HepG2 (cell line): Measurements from ENCODE around the gene B9D2. TPM values are rescaled to one million over a fixed set of nuclear protein-coding genes. Genes with fewer than 3 reads are reported as not detected.
A peak's percentile ranks its signal among the peaks of the same experiment; 100 is the strongest.

Experiments
- ATAC-seq: fragments of 200-7000 bp; cut with Tn5 transposase; 3 replicates; pipeline ENCODE4 v1.9.1; 2020; ENCODE audit warnings: mild to moderate bottlenecking, moderate library complexity
- BruUV-seq: library from RNA; stranded (reverse); fragments of 400-500 nt; replicated peaks from 2 replicates; lab custom pipeline; 2021; lab: Mats Ljungman, UMichigan
- CTCF ChIA-PET: fragments of 300-600 bp; formaldehyde crosslinking; extraction: SDS; loops from one replicate; lab custom pipeline; 2021; ENCODE audit warnings: low total read pairs, inconsistent platforms, low intra/inter-chr PET ratio; lab: Yijun Ruan, JAX
- POLR2A ChIA-PET: fragments of 350-600 bp; sonication (Branson Sonifier 250); formaldehyde crosslinking; loops from one replicate; lab custom pipeline; 2020; ENCODE audit warnings: antibody characterized with exemption, inconsistent platforms; lab: Yijun Ruan, JAX
- DNase-seq: peaks from one replicate; pipeline ENCODE4 v3.0.0-alpha.2; 2015; ENCODE audit warnings: low spot score
- FAIRE-seq: peaks from 3 replicates; lab custom pipeline; 2011; peaks lifted over from hg19 to GRCh38; lab: Jason Lieb, UNC
- H2AFZ ChIP-seq: one replicate; pipeline ENCODE4 v1.6.1; 2011; ENCODE audit warnings: low read length, inconsistent platforms
- H3K27ac ChIP-seq: fragments of 300-600 bp; 3 replicates; pipeline ENCODE4 v1.8.0; 2011; ENCODE audit warnings: mixed run types, mild to moderate bottlenecking, mixed read lengths, low read length, inconsistent platforms; ENCODE audit not compliant: insufficient read depth; ENCODE audit errors: extremely low read length
- H3K27me3 ChIP-seq, 2 experiments: fragments of 200-600 bp in 1 of 2; 2 replicates in 1 of 2; 3 replicates in 1 of 2; pipeline versions ENCODE4 v1.6.0 to v1.8.0; 2011; ENCODE audit warnings: low read length in 2 of 2, mild to moderate bottlenecking in 2 of 2, moderate library complexity in 2 of 2, inconsistent platforms in 1 of 2; ENCODE audit not compliant: insufficient read depth in 2 of 2, control insufficient read depth in 1 of 2
- H3K36me3 ChIP-seq, 2 experiments: fragments of 200-600 bp in 1 of 2; replicated peaks in 1 of 2; 2 replicates in 1 of 2; 3 replicates in 1 of 2; pipeline versions ENCODE4 v1.5.1 to v1.8.0; 2011; ENCODE audit warnings: low read length in 2 of 2, inconsistent platforms in 1 of 2; ENCODE audit not compliant: insufficient read depth in 2 of 2, control insufficient read depth in 1 of 2
- H3K4me1 ChIP-seq: 2 replicates; pipeline ENCODE4 v1.5.1; 2012; ENCODE audit warnings: low read length, inconsistent platforms; ENCODE audit not compliant: insufficient read depth
- H3K4me2 ChIP-seq: 2 replicates; pipeline ENCODE4 v1.6.0; 2011; ENCODE audit warnings: low read depth, low read length, inconsistent platforms
- H3K4me3 ChIP-seq, 3 experiments: fragments of 200-600 bp in 1 of 3; sonication (generic), shearing (Covaris generic) in 1 of 3; replicated peaks in 1 of 3; 2 replicates each; pipeline ENCODE4 v1.5.1; 2011 to 2016; ENCODE audit warnings: low read length in 3 of 3, inconsistent platforms in 2 of 3, low read depth in 2 of 3, mild to moderate bottlenecking in 2 of 3, control low read depth in 1 of 3, mixed read lengths in 1 of 3; ENCODE audit not compliant: insufficient read depth in 1 of 3
- H3K79me2 ChIP-seq: one replicate; pipeline ENCODE4 v1.6.1; 2011; ENCODE audit warnings: low read length, inconsistent platforms; ENCODE audit not compliant: insufficient read depth
- H3K9ac ChIP-seq: 2 replicates; pipeline ENCODE4 v1.6.0; 2011; ENCODE audit warnings: mild to moderate bottlenecking, low read depth, low read length, inconsistent platforms; ENCODE audit not compliant: insufficient read depth
- H3K9me3 ChIP-seq: 2 replicates; pipeline ENCODE4 v1.5.1; 2012; ENCODE audit warnings: mild to moderate bottlenecking, low read length
- H4K20me1 ChIP-seq: 2 replicates; pipeline ENCODE4 v1.6.0; 2011; ENCODE audit warnings: inconsistent platforms, mild to moderate bottlenecking, low read length, moderate library complexity; ENCODE audit not compliant: insufficient read depth
- EHMT2 ChIP-seq: fragments of 200-600 bp; sonication (generic); IDR thresholded peaks from 2 replicates; pipeline ENCODE4 v1.7.0; 2017; ENCODE audit warnings: antibody characterized with exemption, low read depth, low read length, borderline replicate concordance
- KLF16 ChIP-seq, 2 experiments: sonication (generic) in 1 of 2; formaldehyde crosslinking in 1 of 2; IDR thresholded peaks; 2 replicates each; pipeline versions ENCODE4 v1.6.1 to v1.8.0; 2016 to 2023; ENCODE audit warnings: missing genetic modification reagents in 2 of 2, missing compliant biosample characterization in 1 of 2
- KLF6 ChIP-seq: IDR thresholded peaks from 2 replicates; pipeline ENCODE4 v1.8.0; 2016; ENCODE audit warnings: missing biosample characterization, missing genetic modification reagents
- MEF2D ChIP-seq: sonication (generic); formaldehyde crosslinking; IDR thresholded peaks from 2 replicates; pipeline ENCODE4 v1.5.1; 2020; ENCODE audit warnings: mild to moderate bottlenecking, missing genetic modification reagents
- PTBP1 ChIP-seq: fragments of 200-400 bp; formaldehyde crosslinking; IDR thresholded peaks from 2 replicates; pipeline ENCODE4 v1.6.1; 2018; ENCODE audit warnings: low read length, low read depth; ENCODE audit not compliant: poor library complexity, severe bottlenecking
- SOX13 ChIP-seq, 3 experiments: fragments of 450-650 bp in 1 of 3; sonication (generic) in 1 of 3; formaldehyde crosslinking in 1 of 3; IDR thresholded peaks in 2 of 3; conservative IDR thresholded peaks in 1 of 3; 2 replicates each; pipeline versions ENCODE4 v1.5.0 to v1.6.1; 2016 to 2020; ENCODE audit warnings: antibody characterized with exemption in 1 of 3, mild to moderate bottlenecking in 1 of 3, missing compliant biosample characterization in 1 of 3, missing genetic modification reagents in 1 of 3, moderate library complexity in 1 of 3
- SRY ChIP-seq: sonication (generic); formaldehyde crosslinking; IDR thresholded peaks from 2 replicates; pipeline ENCODE4 v1.8.0; 2022; ENCODE audit warnings: mild to moderate bottlenecking, missing genetic modification reagents
- STAT5B ChIP-seq: sonication (generic); formaldehyde crosslinking; IDR thresholded peaks from 2 replicates; pipeline ENCODE4 v1.4.0; 2020; ENCODE audit warnings: missing genetic modification reagents
- ZBTB38 ChIP-seq: sonication (generic); formaldehyde crosslinking; IDR thresholded peaks from 2 replicates; pipeline ENCODE4 v1.5.1; 2020; ENCODE audit warnings: mild to moderate bottlenecking, missing genetic modification reagents
- WGBS: methylation state at CpG from one replicate; pipeline ENCODE4 v1.1.6; 2017; ENCODE audit warnings: low lambda C conversion rate; 5-methylcytosine and 5-hydroxymethylcytosine counted together
- in situ Hi-C: cut with HindIII; loops from 2 replicates; pipeline ENCODE4 v1.10.0; 2017; ENCODE audit warnings: low pct_unique_long_range_greater_than_20kb; ENCODE audit not compliant: extremely low pct_ligation_motif_present
- intact Hi-C: fragments of 100-400 bp; cut with micrococcal nuclease; formaldehyde crosslinking; loops from one replicate; pipeline ENCODE4 v1.10.0; 2022; ENCODE audit not compliant: unreplicated experiment
- polyA plus RNA-seq, 8 experiments: library from polyadenylated mRNA; depleted of rRNA in 3 of 8; stranded (reverse) in 7 of 8; unstranded in 1 of 8; fragments of >200 nt; fragmentation: Illumina TruSeq in 4 of 8; extraction: Trizol in 4 of 8; gene quantifications; 2 replicates each; pipeline versions ENCODE4 v1.2.1 to v1.2.3, GENCODE V29; 2011 to 2016; ENCODE audit warnings: low read depth in 4 of 8, missing spikeins in 1 of 8, mixed read lengths in 1 of 8; ENCODE audit not compliant: insufficient read depth in 1 of 8
- total RNA-seq, 5 experiments: library from RNA; depleted of rRNA; stranded (reverse); fragments of >200 nt; fragmentation: Illumina TruSeq; extraction: Trizol; gene quantifications; 2 replicates each; pipeline ENCODE4 v1.2.3, GENCODE V29; 2016; ENCODE audit warnings: low read depth in 1 of 5
- TF ChIP-seq, protein P1 (sequence below): sonication (generic); formaldehyde crosslinking; IDR thresholded peaks from 2 replicates; pipeline ENCODE4 v1.5.0; 2020; ENCODE audit warnings: missing genetic modification reagents
- TF ChIP-seq, protein P2 (sequence below): IDR thresholded peaks from 2 replicates; pipeline ENCODE4 v1.6.1; 2016; ENCODE audit warnings: missing compliant biosample characterization, missing genetic modification reagents, borderline replicate concordance

Gene B9D2
- total and polyA plus RNA-seq, 2 of the 13 experiments (the other 11 are each of a cell fraction or from before 2014, with no cell fraction given), result 3.1 to 4.4 TPM

DNA sequence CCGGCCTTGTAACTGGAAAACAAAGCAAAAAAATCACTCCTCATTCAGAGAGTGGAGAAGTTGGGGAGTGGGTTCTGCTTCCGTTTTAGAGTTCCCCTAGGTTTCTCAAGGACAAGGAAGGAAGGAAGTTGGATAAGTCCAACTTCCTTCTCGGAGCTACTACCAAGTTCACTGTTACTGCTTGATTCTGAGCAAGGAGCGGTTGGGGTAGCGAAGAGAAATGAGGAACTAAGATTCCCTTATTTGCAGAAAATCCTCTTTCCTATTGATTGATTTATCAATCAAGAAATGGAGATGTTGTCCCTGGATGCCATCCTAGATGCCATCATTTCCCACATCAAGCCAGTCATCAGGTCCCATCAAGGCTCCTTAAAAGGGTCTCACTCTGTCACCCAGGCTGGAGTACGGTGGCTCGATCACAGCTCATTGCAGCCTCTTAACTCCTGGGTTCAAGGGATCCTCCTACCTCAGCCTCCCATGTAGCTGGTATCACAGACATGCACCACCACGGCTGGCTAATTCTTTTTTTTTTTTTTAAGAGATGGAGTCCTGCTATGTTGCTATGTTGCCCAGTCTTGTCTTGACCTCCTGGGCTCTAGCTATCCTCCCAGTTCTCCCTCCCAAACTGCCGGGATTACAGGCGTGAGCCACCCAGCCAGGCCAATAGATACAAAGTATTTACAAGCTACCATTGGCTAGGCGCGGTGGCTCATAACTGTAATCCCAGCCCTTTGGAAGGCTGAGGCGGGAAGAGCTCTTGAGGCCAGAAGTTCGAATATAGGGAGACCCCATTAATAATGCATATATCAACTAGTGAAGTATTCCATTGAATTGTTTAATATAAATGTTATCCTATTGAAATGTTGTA, 809 bp upstream of the B9D2 start (continued):
- TF ChIP-seq SOX13 (IDR thresholded peaks at IDR 0.05) (no peak), SOX13 (CRISPR knock-in tag; conservative IDR thresholded peaks at IDR 0.05 in 1 of 2, IDR thresholded peaks at IDR 0.05 in 1 of 2) (no peak), EHMT2 (peak; percentile 70; the same call in 1 of the 2 replicates)

DNA sequence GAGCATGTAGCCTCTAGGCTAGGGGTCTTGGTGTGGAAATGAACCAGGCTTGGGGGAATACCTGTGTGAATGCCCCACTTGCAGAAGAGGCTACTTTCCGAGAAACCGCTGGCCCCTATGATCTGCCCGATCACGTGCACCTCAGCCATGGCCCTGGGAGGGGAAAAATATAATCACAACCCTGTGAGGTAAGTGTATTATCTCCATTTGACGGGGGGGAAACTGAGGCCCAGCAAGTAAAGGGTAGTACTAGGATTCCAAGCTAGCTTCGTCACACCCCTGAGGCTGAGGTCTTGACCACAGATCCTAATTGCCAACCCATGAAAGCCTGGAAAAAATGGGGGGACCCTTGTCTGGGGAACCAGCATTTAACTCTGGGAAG, 587 bp downstream of the B9D2 start:
- POLR2A ChIA-PET, result interaction anchor here (0.6 to 3.3 kb wide), 17 partner anchors 8 to 137 kb away, joined by 3 to 41 read pairs (median 8); partner anchors contain the start of genes DMAC2, HNRNPUL1, TGFB1 and TMEM91
- in situ Hi-C loops, result no loop called here
- TF ChIP-seq MEF2D (CRISPR knock-in tag) (0 out of 2 replicates have a peak, but pooled peaks have one; percentile 42), SRY (peak; percentile 30; the same call in 1 of the 2 replicates), KLF6 (peak; percentile 2; the same call in 1 of the 2 replicates), KLF16 (CRISPR knock-in tag; IDR thresholded peaks at IDR 0.05) (peak in 1 of 2 experiments; percentile 13; a peak in 2 of 4 replicates), ZBTB38 (CRISPR knock-in tag) (peak; percentile 38; the same call in 1 of the 2 replicates), PTBP1 (no peak), STAT5B (CRISPR knock-in tag) (no peak)
- TF ChIP-seq, protein P1, sequence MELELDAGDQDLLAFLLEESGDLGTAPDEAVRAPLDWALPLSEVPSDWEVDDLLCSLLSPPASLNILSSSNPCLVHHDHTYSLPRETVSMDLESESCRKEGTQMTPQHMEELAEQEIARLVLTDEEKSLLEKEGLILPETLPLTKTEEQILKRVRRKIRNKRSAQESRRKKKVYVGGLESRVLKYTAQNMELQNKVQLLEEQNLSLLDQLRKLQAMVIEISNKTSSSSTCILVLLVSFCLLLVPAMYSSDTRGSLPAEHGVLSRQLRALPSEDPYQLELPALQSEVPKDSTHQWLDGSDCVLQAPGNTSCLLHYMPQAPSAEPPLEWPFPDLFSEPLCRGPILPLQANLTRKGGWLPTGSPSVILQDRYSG (CRISPR knock-in tag), result 0 out of 2 replicates have a peak, but pooled peaks have one; percentile 3
- TF ChIP-seq, protein P2, sequence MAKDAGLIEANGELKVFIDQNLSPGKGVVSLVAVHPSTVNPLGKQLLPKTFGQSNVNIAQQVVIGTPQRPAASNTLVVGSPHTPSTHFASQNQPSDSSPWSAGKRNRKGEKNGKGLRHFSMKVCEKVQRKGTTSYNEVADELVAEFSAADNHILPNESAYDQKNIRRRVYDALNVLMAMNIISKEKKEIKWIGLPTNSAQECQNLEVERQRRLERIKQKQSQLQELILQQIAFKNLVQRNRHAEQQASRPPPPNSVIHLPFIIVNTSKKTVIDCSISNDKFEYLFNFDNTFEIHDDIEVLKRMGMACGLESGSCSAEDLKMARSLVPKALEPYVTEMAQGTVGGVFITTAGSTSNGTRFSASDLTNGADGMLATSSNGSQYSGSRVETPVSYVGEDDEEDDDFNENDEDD (CRISPR knock-in tag), result 0 out of 2 replicates have a peak, but pooled peaks have one; percentile 7

More for the DNA sequence above, 587 bp downstream of the B9D2 start:
- peak overlapping the region; percentile 95 for H3K27ac ChIP-seq
- DNase-seq (no peak), FAIRE-seq (no peak), ATAC-seq (no peak)
- CTCF ChIA-PET, result no interaction called here
- H4K20me1 ChIP-seq, result no peaks in the 10 kb centered on the region
- no peaks in the 10 kb centered on the region for H3K36me3 ChIP-seq
- WGBS, result 67% methylated on average over 6 of the region's 6 CpGs
- peak overlapping the region; percentile 98 for H3K9ac ChIP-seq
- H3K4me1 ChIP-seq, result peaks cover 50% of the 10 kb centered on the region
- no peaks in the 10 kb centered on the region; a peak in 2 of 5 replicates for H3K27me3 ChIP-seq
- H3K9me3 ChIP-seq, result no peaks in the 10 kb centered on the region
- peaks cover 19% of the 10 kb centered on the region for H3K79me2 ChIP-seq
- H2AFZ ChIP-seq, result peak overlapping the region; percentile 28
- H3K4me2 ChIP-seq, result peak overlapping the region; percentile 94
- BruUV-seq, result TSS peak; percentile 89
- H3K4me3 ChIP-seq, result peak overlapping the region; percentile 70 to 87 (median 84)
- intact Hi-C loops, result no loop called here
